HG03280 (cell line): ENCODE results near the gene MED6.

Source experiments
- ATAC-seq: cut with Tn5 transposase; IDR thresholded peaks from one replicate; pipeline ENCODE4 v1.9.1; 2021; ENCODE audit warnings: mild to moderate bottlenecking, moderate library complexity; ENCODE audit not compliant: unreplicated experiment

Gene MED6

GRCh38 chr14:70601162-70601561 lies 707 bp upstream of the MED6 start:
- no peak for ATAC-seq

DNA sequence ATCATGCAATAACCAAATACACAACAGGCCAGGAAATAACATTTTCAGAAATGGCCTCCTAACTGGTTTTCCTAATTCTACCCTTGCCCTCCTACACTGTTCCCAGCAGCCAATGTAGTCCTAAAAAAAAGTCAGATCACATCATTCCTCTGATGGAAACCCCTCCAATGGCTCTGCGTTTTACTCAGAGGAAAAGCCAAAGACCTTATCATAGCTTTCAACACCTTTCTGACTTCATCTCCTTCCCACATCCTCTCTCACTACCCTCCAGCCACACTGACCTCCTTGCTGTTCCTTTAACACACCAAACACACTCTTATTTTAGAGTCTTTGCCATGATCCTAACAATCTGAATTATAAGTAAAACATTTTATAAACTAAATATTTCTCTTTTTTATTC lies 1.1 kb downstream of the MED6 start:
- no peak for ATAC-seq

GRCh38 chr14:70597731-70598130 lies 2.7 kb downstream of the MED6 start:
- ATAC-seq, result no peak

DNA sequence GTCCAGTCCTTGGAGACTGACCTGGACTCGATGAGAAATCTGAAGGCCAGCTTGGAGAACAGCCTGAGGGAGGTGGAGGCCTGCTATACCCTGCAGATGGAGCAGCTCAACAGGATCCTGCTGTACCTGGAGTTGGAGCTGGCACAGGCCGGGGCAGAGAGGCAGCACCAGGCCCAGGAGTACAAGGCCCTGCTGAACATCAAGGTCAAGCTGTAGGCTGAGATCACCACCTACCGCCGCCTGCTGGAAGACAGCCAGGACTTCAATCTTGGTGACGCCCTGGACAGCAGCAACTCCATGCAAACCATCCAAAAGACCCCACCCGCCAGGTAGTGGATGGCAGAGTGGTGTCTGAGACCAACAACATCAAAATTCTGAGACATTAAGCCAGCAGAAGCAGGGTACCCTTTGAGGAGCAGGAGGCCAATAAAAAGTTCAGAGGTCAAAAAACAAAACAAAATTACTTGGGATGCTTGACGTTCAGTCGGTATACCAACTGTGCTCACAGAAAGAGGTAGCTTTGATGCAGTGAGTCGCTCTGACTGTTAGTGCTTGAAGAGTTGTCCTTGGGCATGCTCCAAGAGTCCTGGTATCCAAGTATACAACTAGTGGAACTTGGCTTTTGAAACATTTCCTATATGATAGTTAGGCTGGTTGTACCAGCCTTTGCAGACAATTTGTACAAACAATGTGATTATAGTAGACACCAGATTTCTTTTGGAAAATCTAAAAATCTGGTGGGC lies 4.8 kb downstream of the MED6 start:
- no peak for ATAC-seq

- ATAC-seq, result no peak
Observed at GRCh38 chr14:70594461-70594860, 6.0 kb downstream of the MED6 start.

DNA sequence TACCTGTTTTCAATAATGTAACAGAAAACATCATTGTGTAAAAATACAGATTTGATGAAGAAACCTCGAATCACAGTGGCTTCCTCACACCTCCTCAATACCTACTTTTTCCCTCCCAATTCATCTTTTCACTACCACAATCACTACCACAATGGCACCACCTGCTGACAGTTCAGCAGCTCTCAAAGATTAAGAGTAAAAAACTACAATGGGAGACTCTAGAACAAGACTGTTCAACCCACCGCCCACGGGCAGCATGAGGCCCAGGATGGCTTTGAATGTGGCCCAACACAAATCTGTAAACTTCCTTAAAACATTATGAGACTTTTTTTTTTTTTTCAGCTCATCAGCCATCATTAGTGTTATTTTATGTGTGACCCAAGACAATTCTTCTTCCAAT lies 15.2 kb downstream of the MED6 start:
- no peak for ATAC-seq

DNA sequence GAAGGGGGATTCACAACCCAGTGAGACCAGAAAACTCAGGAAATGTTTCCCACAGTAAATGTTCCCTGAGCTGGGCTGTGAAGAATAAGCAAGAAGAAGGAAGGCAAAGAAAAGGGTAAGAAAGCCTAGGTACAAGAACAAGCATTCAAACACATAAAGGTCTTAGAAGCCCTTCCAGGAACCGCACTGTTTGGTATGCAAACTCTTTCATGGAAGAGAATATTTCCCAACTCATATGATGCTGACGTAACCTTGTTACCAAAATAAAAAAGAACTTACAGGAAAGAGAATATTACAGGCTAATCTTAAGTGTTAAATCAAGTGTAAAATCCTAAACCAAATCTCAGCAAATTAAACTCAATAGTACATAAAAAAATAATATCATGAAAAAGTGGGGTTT lies 23.6 kb downstream of the MED6 start:
- no peak for ATAC-seq

DNA sequence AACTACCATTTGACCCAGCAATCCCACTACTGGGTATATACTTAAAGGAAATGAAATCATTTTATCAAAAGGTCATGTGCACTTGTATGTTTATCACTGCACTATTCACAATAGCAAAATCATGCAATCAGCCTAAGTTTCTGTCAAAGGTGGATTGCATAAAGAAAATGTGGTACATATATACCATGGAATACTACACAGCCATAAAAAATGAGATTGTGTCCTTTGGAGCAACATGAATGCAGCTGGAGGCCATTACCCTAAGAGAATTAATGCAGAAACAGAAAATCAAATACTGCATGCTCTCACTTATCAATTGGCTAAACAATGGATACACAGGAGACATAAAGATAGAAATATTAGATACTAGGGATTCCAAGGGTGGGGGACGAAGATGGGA lies 27.4 kb downstream of the MED6 start:
- ATAC-seq, result no peak

GRCh38 chr14:70571139-70571538 lies 29.3 kb downstream of the MED6 start:
- no peak for ATAC-seq

GRCh38 chr14:70567791-70568190 lies 32.7 kb downstream of the MED6 start:
- no peak for ATAC-seq

GRCh38 chr14:70563869-70564268 lies 36.6 kb downstream of the MED6 start:
- ATAC-seq, result no peak

DNA sequence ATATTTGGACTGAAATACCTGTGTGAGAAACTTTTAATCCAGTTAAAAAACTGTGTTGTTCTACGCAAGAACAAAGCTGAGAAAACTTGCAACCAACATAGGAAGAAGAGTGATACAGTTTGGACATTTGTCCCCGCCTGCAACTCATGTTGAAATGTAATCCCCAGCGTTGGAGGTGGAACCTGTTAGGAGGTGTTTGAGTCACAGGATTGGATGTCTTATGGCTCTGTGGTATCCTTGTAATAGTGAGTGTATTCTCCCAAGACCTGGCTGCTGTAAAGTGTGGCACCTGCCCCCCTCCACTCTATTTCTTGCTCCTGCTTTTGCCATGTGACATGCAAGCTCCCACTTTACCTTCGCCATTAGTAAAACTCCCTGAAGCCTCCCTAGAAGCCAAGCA lies 37.0 kb downstream of the MED6 start:
- no peak for ATAC-seq

DNA sequence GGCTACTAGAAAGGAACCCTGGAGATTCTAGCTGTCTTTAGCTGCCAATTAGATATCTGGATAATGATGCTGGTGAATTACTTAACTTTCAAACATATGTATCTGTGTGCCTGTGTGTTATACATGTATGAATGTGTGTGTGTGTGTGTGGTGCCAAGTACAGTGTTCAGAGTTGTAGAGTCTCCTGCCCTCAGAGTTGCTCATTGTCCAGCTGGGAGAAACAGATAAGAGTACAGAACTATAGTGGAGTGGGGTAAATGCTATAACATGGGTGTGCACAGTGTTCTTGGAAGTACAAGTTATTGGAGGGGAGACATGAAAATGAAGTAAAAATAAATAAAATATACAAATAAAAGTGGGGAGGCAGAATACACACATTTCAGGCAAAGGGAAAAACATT lies 42.1 kb downstream of the MED6 start:
- no peak for ATAC-seq

GRCh38 chr14:70555890-70556289 lies 44.6 kb downstream of the MED6 start:
- ATAC-seq, result no peak

DNA sequence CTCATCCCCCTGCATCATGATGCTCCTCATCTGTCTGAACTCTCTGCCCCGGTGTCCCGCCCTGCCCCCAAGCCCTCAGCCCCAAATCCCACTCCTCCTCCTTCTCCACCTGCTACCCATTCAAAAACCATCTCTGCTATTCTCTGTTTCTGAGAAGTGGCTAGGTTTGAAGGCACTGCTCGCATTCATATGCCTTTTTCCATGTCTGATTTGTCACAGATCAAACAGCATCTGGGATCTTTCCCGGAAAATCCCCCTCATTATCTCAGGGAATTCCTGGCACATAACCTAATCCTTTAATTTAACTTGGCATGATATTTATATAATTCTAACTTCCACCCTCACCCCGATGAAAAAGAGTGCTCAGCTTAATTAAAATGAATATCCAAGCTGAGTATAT lies 62.4 kb downstream of the MED6 start:
- no peak for ATAC-seq

GRCh38 chr14:70536830-70537229 lies 63.6 kb downstream of the MED6 start:
- no peak for ATAC-seq

GRCh38 chr14:70534904-70535303 lies 65.6 kb downstream of the MED6 start, which contains the start of gene ADAM20:
Gene ADAM20 (minus strand): TSS chr14:70535004. CDS start chr14:70524757, 10,247 bp downstream.
- ATAC-seq, result no peak
